Gastroesophageal sphincter (tissue), 3 donors: ENCODE measurements around the gene CASK.

Experiments
- EP300 ChIP-seq: sonication (generic); formaldehyde crosslinking; IDR thresholded peaks from one replicate; pipeline ENCODE4 v1.6.1; 2017; ENCODE audit warnings: antibody characterized with exemption, mild to moderate bottlenecking
- POLR2A ChIP-seq, 2 donors: fragments of 450-650 bp; IDR thresholded peaks; one replicate each; pipeline ENCODE4 v1.6.1; 2017; ENCODE audit warnings: antibody characterized with exemption in 2 of 2, mild to moderate bottlenecking in 2 of 2, moderate library complexity in 1 of 2
- POLR2AphosphoS5 ChIP-seq: sonication (generic); formaldehyde crosslinking; IDR thresholded peaks from one replicate; pipeline ENCODE4 v1.6.1; 2017; ENCODE audit warnings: antibody characterized with exemption
- TF ChIP-seq, protein P1 (sequence below), 4 experiments: fragments of 200-600 bp in 2 of 4; fragments of 450-650 bp in 2 of 4; sonication (generic) in 1 of 4; IDR thresholded peaks; one replicate each; pipeline ENCODE4 v1.5.1; 2017 to 2019; ENCODE audit warnings: antibody characterized with exemption in 4 of 4, mild to moderate bottlenecking in 2 of 4, moderate library complexity in 2 of 4

DNA sequence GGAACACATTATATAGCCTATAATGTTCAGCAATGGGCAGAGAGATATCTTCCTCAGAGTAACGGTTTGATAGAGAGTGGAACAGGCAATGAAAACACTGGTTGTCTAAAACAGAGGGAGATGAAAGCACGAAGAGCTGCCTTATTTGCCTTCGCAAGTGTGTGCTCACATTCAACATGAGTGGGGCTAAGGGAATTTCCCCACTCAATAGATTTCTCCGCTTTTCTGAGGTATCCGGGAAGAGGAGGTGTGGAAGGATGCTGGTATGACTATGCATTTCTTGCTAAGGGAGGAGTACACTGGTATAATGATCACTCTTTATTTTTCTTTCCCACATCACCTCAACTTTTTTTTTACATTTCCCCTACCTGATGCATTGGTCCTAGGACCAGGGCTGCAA lies 207.1 kb downstream of the CASK start:
- TF ChIP-seq POLR2AphosphoS5 (no peak), POLR2A (IDR thresholded peaks at IDR 0.05) (no peak), EP300 (no peak)
- TF ChIP-seq, protein P1, sequence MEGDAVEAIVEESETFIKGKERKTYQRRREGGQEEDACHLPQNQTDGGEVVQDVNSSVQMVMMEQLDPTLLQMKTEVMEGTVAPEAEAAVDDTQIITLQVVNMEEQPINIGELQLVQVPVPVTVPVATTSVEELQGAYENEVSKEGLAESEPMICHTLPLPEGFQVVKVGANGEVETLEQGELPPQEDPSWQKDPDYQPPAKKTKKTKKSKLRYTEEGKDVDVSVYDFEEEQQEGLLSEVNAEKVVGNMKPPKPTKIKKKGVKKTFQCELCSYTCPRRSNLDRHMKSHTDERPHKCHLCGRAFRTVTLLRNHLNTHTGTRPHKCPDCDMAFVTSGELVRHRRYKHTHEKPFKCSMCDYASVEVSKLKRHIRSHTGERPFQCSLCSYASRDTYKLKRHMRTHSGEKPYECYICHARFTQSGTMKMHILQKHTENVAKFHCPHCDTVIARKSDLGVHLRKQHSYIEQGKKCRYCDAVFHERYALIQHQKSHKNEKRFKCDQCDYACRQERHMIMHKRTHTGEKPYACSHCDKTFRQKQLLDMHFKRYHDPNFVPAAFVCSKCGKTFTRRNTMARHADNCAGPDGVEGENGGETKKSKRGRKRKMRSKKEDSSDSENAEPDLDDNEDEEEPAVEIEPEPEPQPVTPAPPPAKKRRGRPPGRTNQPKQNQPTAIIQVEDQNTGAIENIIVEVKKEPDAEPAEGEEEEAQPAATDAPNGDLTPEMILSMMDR (IDR thresholded peaks at IDR 0.05), result no peak
